ENCODE results near the gene ACTR5.

DNA sequence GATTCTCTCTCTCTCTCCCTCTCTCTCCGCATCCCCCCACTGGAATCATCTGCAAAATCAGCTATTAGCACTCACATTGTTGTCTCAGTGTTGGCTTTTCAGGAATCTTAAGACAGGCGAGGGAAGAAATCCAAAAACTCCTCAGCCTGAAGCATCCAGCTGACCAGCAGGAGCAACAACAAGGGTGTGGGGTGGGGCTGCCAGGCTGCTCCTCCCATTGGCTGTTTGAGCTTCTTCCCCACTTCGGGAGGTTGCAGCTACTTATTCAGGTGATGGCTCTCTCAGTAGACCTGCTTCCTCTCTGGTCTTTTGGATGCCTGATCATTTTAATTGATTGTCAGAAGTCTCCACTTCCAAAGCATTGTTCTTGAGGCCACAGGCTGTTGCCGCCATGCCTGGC is 48.1 kb upstream of the ACTR5 start:
- TF ChIP-seq, protein P1, sequence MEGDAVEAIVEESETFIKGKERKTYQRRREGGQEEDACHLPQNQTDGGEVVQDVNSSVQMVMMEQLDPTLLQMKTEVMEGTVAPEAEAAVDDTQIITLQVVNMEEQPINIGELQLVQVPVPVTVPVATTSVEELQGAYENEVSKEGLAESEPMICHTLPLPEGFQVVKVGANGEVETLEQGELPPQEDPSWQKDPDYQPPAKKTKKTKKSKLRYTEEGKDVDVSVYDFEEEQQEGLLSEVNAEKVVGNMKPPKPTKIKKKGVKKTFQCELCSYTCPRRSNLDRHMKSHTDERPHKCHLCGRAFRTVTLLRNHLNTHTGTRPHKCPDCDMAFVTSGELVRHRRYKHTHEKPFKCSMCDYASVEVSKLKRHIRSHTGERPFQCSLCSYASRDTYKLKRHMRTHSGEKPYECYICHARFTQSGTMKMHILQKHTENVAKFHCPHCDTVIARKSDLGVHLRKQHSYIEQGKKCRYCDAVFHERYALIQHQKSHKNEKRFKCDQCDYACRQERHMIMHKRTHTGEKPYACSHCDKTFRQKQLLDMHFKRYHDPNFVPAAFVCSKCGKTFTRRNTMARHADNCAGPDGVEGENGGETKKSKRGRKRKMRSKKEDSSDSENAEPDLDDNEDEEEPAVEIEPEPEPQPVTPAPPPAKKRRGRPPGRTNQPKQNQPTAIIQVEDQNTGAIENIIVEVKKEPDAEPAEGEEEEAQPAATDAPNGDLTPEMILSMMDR (tag by site-specific recombination; IDR thresholded peaks at IDR 0.05), result no peak
- TF ChIP-seq KLF16 (tag by site-specific recombination; IDR thresholded peaks at IDR 0.05) (no peak), ZNF660 (tag by site-specific recombination; IDR thresholded peaks at IDR 0.05) (no peak), ZNF239 (tag by site-specific recombination; IDR thresholded peaks at IDR 0.05) (no peak), YY2 (tag by site-specific recombination; IDR thresholded peaks at IDR 0.05) (no peak), ZNF140 (tag by site-specific recombination; IDR thresholded peaks at IDR 0.05) (no peak), MEIS1 (CRISPR knock-in tag; IDR thresholded peaks at IDR 0.05; ENCODE audit: borderline replicate concordance) (no peak), YY1 (tag by site-specific recombination; IDR thresholded peaks at IDR 0.05) (no peak), SP3 (tag by site-specific recombination; IDR thresholded peaks at IDR 0.05) (no peak)

Data from HEK293 (cell line).